WERI-Rb-1 (cell line): ENCODE measurements around the gene ATF3.

ENCODE experiments used
- DNase-seq: peaks from one replicate; pipeline ENCODE4 v3.0.0-alpha.2; 2020
- H3K27ac ChIP-seq: fragments of 250-450 bp; sonication (Bioruptor Pico); 2 replicates; pipeline ENCODE4 v1.5.1; 2020; ENCODE audit warnings: mild to moderate bottlenecking, moderate library complexity
- H3K27me3 ChIP-seq: fragments of 250-450 bp; sonication (Bioruptor Pico); 2 replicates; pipeline ENCODE4 v1.5.1; 2021; ENCODE audit warnings: mild to moderate bottlenecking, low read depth, moderate library complexity; ENCODE audit not compliant: insufficient read depth, severe bottlenecking
- H3K36me3 ChIP-seq: fragments of 250-450 bp; sonication (Bioruptor Pico); 2 replicates; pipeline ENCODE4 v1.5.1; 2020; ENCODE audit warnings: mild to moderate bottlenecking, moderate library complexity
- H3K4me3 ChIP-seq: 2 replicates; pipeline ENCODE4 v1.5.1; 2011; ENCODE audit warnings: low read depth, mild to moderate bottlenecking, control low read depth, low read length
- H3K9me3 ChIP-seq: fragments of 250-450 bp; sonication (Bioruptor Pico); 2 replicates; pipeline ENCODE4 v1.5.1; 2021; ENCODE audit warnings: mild to moderate bottlenecking, moderate library complexity; ENCODE audit not compliant: severe bottlenecking
- CTCF ChIP-seq: IDR thresholded peaks from 2 replicates; pipeline ENCODE4 v1.5.1; 2011; ENCODE audit warnings: low read depth, mild to moderate bottlenecking, control low read depth, inconsistent platforms, low read length

The ATF3 gene

GRCh38 chr1:212613440-212614335 is 5.1 kb downstream of the ATF3 start:
- TF ChIP-seq CTCF: no peak
- no peak overlapping the region for H3K4me3 ChIP-seq
- H3K27me3 ChIP-seq: peaks cover 10% of the 10 kb centered on the region
- no peaks in the 10 kb centered on the region for H3K9me3 ChIP-seq
- peaks cover 6% of the 10 kb centered on the region for H3K36me3 ChIP-seq
- no peak for DNase-seq
- H3K27ac ChIP-seq: no peak overlapping the region

- no peak for DNase-seq
- H3K4me3 ChIP-seq: no peak overlapping the region
- H3K36me3 ChIP-seq: peaks cover 11% of the 10 kb centered on the region
- H3K27me3 ChIP-seq: peaks cover 8% of the 10 kb centered on the region
- no peak overlapping the region for H3K27ac ChIP-seq
- H3K9me3 ChIP-seq: no peaks in the 10 kb centered on the region
- TF ChIP-seq CTCF: no peak
Observed at GRCh38 chr1:212614453-212615200, 6.1 kb downstream of the ATF3 start.

GRCh38 chr1:212615201-212615470 is 6.6 kb downstream of the ATF3 start:
- no peak overlapping the region for H3K27ac ChIP-seq
- DNase-seq: no peak
- no peak overlapping the region for H3K4me3 ChIP-seq
- no peak for TF ChIP-seq CTCF
- peaks cover 3% of the 10 kb centered on the region for H3K27me3 ChIP-seq
- peaks cover 11% of the 10 kb centered on the region for H3K36me3 ChIP-seq
- H3K9me3 ChIP-seq: no peaks in the 10 kb centered on the region

- H3K27ac ChIP-seq: no peak overlapping the region
- H3K9me3 ChIP-seq: no peaks in the 10 kb centered on the region
- H3K27me3 ChIP-seq: no peaks in the 10 kb centered on the region
- peaks cover 11% of the 10 kb centered on the region for H3K36me3 ChIP-seq
- DNase-seq: peak; percentile 53
- H3K4me3 ChIP-seq: no peak overlapping the region
- TF ChIP-seq CTCF: no peak
Observed at GRCh38 chr1:212618466-212619210, 10.1 kb downstream of the ATF3 start.

GRCh38 chr1:212620293-212620692 is 11.7 kb downstream of the ATF3 start:
- DNase-seq: no peak
- Histone ChIP-seq H3K9me3 (no peaks in the 10 kb centered on the region), H3K36me3 (peaks cover 11% of the 10 kb centered on the region), H3K4me3 (no peak overlapping the region), H3K27ac (no peak overlapping the region), H3K27me3 (no peaks in the 10 kb centered on the region)
- no peak for TF ChIP-seq CTCF
